Measurements from ENCODE around the gene SLC30A4. TPM values are rescaled to one million over a fixed set of nuclear protein-coding genes. Genes with fewer than 3 reads are reported as not detected.
"Not testable (repeated sequence)": the region's sequence is repeated elsewhere in the genome, so short reads cannot be mapped to it uniquely, and the experiment has no call there.

The SLC30A4 gene
- polyA plus RNA-seq, 2 donors: 2.9 to 3.0 TPM

DNA sequence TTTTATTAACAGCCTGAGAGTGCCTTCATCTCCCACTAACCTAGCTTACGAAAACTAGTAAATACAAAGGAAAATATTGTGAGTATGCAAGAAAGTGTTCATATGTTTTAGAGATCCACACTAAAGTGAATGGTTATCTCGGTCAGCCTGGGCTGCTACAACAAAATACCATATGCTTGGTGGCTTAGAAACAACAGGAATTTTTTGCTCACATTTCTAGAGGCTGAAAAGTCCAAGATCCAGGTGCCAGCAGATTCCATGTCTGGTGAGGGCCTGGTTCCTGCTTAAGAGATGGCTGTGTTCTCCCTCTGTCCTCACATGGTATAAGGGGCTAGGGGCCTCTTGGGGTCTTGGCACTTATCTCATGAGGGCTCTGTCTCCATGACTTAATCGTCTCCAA lies 20.5 kb upstream of the SLC30A4 start:
- H3K36me3 ChIP-seq (ENCODE audit: control insufficient read depth in 2 of 2, insufficient read depth in 2 of 2, low read length in 1 of 2): no peaks in the 10 kb centered on the region
- no peaks in the 10 kb centered on the region for H3K4me1 ChIP-seq (ENCODE audit: control insufficient read depth in 2 of 2, insufficient read depth in 2 of 2, low read length in 1 of 2)
- no peak overlapping the region for H3K27ac ChIP-seq (ENCODE audit: low read depth in 2 of 2, low read length in 1 of 2)
- no peak overlapping the region for H3K4me3 ChIP-seq (ENCODE audit: low read depth in 1 of 2, low read length in 2 of 2)
- no peaks in the 10 kb centered on the region for H3K9me3 ChIP-seq (ENCODE audit: control insufficient read depth in 2 of 2, insufficient read depth in 1 of 2, low read depth in 1 of 2, low read length in 1 of 2)
- WGBS, 2 donors: 88 to 89% methylated on average over 3 of the region's 3 CpGs
- no peaks in the 10 kb centered on the region for H3K27me3 ChIP-seq (ENCODE audit: control insufficient read depth in 1 of 2, insufficient read depth in 2 of 2, low read length in 2 of 2)

DNA sequence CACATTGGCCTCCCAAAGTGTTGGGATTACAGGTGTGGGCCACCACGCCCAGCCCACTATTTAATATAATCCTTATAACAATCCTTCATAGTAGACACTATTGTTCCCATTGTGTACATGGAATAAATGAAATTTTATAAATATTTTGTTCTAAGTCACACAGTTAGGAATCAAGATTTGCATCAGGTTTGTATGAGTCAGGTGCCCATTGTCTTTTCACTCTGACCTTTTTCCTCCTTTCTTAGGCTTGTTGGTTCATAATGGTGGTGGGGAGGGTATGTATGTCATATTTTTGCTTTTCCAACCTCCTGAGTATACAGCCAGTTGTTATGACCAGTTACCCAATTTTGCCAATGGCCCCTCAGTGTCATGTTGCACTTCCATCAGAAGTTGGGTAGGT lies 18.0 kb upstream of the SLC30A4 start:
- no peak overlapping the region for H3K27ac ChIP-seq (ENCODE audit: low read depth in 2 of 2, low read length in 1 of 2)
- no peaks in the 10 kb centered on the region for H3K4me1 ChIP-seq (ENCODE audit: control insufficient read depth in 2 of 2, insufficient read depth in 2 of 2, low read length in 1 of 2)
- no peaks in the 10 kb centered on the region for H3K36me3 ChIP-seq (ENCODE audit: control insufficient read depth in 2 of 2, insufficient read depth in 2 of 2, low read length in 1 of 2)
- WGBS, 2 donors: 81 to 86% methylated on average over 1 of the region's 1 CpG
- no peak overlapping the region for H3K4me3 ChIP-seq (ENCODE audit: low read depth in 1 of 2, low read length in 2 of 2)
- H3K27me3 ChIP-seq (ENCODE audit: control insufficient read depth in 1 of 2, insufficient read depth in 2 of 2, low read length in 2 of 2): no peaks in the 10 kb centered on the region
- no peaks in the 10 kb centered on the region for H3K9me3 ChIP-seq (ENCODE audit: control insufficient read depth in 2 of 2, insufficient read depth in 1 of 2, low read depth in 1 of 2, low read length in 1 of 2)

DNA sequence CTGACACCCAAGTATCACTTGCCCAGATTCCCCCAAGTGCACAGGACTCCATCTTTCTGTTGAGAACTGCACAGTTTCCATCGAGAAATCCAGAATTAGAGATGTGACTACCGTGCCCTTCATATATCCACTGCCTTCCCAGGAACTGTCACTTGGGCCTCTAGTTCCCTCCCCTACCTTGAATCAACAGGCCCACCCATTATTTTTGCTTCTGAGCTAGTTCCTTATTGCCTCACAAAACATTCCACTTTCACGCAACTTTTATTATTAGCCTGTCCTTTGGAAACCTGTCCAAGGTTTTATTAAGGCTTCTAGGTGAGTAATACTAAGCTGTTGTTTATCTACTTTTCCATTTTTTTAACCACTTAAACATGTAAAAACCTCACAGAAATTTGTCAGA lies 17.1 kb upstream of the SLC30A4 start:
- Histone ChIP-seq H3K4me1 (ENCODE audit: control insufficient read depth in 2 of 2, insufficient read depth in 2 of 2, low read length in 1 of 2) (no peaks in the 10 kb centered on the region), H3K9me3 (ENCODE audit: control insufficient read depth in 2 of 2, insufficient read depth in 1 of 2, low read depth in 1 of 2, low read length in 1 of 2) (no peaks in the 10 kb centered on the region), H3K36me3 (ENCODE audit: control insufficient read depth in 2 of 2, insufficient read depth in 2 of 2, low read length in 1 of 2) (no peaks in the 10 kb centered on the region), H3K4me3 (ENCODE audit: low read depth in 1 of 2, low read length in 2 of 2) (no peak overlapping the region), H3K27ac (ENCODE audit: low read depth in 2 of 2, low read length in 1 of 2) (no peak overlapping the region), H3K27me3 (ENCODE audit: control insufficient read depth in 1 of 2, insufficient read depth in 2 of 2, low read length in 2 of 2) (no peaks in the 10 kb centered on the region)
- WGBS, 2 donors: 75 to 83% methylated on average over 3 of the region's 3 CpGs

DNA sequence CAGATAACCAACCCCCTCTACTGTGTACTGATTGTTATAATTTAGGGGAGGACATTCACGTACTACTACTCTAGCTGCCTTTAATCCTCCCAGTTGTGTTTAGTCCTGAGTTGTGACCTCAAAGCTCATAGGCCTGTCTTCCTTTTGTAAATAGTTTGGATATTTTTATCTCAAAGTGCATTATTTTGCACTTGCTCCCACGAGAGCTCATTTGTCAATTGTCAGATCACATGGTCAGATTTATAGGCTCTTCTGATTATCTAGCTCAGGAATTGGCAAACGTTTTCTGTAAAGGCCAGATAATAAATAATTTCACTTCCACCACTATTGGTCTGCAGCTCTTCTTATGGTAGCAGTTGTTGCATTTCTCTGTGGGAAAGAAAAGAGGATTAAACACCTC lies 14.4 kb upstream of the SLC30A4 start:
- Histone ChIP-seq H3K4me1 (ENCODE audit: control insufficient read depth in 2 of 2, insufficient read depth in 2 of 2, low read length in 1 of 2) (no peaks in the 10 kb centered on the region), H3K9me3 (ENCODE audit: control insufficient read depth in 2 of 2, insufficient read depth in 1 of 2, low read depth in 1 of 2, low read length in 1 of 2) (no peaks in the 10 kb centered on the region), H3K27me3 (ENCODE audit: control insufficient read depth in 1 of 2, insufficient read depth in 2 of 2, low read length in 2 of 2) (no peaks in the 10 kb centered on the region), H3K27ac (ENCODE audit: low read depth in 2 of 2, low read length in 1 of 2) (no peak overlapping the region), H3K36me3 (ENCODE audit: control insufficient read depth in 2 of 2, insufficient read depth in 2 of 2, low read length in 1 of 2) (no peaks in the 10 kb centered on the region), H3K4me3 (ENCODE audit: low read depth in 1 of 2, low read length in 2 of 2) (no peak overlapping the region)
- 43% methylated on average over 3 of the region's 3 CpGs for WGBS, 2 donors

DNA sequence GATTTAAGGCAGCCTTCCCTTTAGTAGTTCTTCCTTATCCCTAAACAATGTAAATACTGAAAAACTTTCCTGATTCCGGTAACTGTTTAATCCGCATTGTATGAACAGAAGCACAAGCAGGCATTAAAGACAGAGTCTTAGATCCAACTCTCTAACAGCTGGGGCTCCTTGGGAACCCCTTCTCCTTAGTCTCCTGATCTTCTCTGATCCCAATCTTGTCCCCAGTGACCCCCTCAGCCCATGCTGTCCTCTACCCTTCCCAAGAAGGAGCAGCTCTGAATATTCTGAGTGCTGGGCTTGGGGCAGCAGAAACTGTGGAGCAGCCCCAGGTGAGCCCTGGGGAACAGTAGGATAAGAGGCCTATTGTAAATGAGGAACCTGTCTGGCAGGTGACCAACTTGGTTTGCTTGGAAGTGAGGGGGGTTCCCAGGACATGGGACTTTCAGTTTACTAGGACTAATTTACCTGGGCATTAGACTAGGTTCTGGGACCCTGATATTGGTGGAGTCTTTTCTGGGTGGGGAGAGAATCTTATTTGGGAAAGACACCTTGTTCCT lies 13.0 kb upstream of the SLC30A4 start:
- H3K9me3 ChIP-seq (ENCODE audit: control insufficient read depth in 2 of 2, insufficient read depth in 1 of 2, low read depth in 1 of 2, low read length in 1 of 2): no peaks in the 10 kb centered on the region
- H3K36me3 ChIP-seq (ENCODE audit: control insufficient read depth in 2 of 2, insufficient read depth in 2 of 2, low read length in 1 of 2): no peaks in the 10 kb centered on the region
- H3K27ac ChIP-seq (ENCODE audit: low read depth in 2 of 2, low read length in 1 of 2): no peak overlapping the region
- H3K4me3 ChIP-seq (ENCODE audit: low read depth in 1 of 2, low read length in 2 of 2): no peak overlapping the region
- H3K4me1 ChIP-seq (ENCODE audit: control insufficient read depth in 2 of 2, insufficient read depth in 2 of 2, low read length in 1 of 2): no peaks in the 10 kb centered on the region
- no peaks in the 10 kb centered on the region for H3K27me3 ChIP-seq (ENCODE audit: control insufficient read depth in 1 of 2, insufficient read depth in 2 of 2, low read length in 2 of 2)
- WGBS, 2 donors: 83 to 90% methylated on average over 2 of the region's 2 CpGs

DNA sequence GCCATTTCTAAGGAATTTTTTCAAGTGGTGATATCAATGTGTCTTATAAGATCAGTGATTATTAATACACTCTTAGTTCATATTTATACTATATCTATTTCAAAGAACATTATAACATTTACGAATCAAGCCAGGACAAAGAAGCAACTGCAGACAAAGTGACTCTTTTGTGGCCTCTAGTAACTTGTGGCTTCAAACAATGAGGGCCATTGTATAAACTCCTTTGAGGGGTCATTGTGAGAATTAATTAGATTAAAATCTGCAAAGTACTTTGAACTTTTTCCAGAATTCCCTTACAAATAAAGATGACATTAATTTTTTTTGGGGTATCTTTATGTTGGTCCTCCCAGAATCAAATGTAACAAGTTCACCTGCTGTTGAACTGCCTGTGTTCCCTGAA lies 12.3 kb upstream of the SLC30A4 start:
- Histone ChIP-seq H3K27ac (ENCODE audit: low read depth in 2 of 2, low read length in 1 of 2) (no peak overlapping the region), H3K4me1 (ENCODE audit: control insufficient read depth in 2 of 2, insufficient read depth in 2 of 2, low read length in 1 of 2) (no peaks in the 10 kb centered on the region), H3K9me3 (ENCODE audit: control insufficient read depth in 2 of 2, insufficient read depth in 1 of 2, low read depth in 1 of 2, low read length in 1 of 2) (no peaks in the 10 kb centered on the region), H3K27me3 (ENCODE audit: control insufficient read depth in 1 of 2, insufficient read depth in 2 of 2, low read length in 2 of 2) (no peaks in the 10 kb centered on the region), H3K4me3 (ENCODE audit: low read depth in 1 of 2, low read length in 2 of 2) (no peak overlapping the region), H3K36me3 (ENCODE audit: control insufficient read depth in 2 of 2, insufficient read depth in 2 of 2, low read length in 1 of 2) (no peaks in the 10 kb centered on the region)
- 69 to 73% methylated on average over 1 of the region's 1 CpG for WGBS, 2 donors

DNA sequence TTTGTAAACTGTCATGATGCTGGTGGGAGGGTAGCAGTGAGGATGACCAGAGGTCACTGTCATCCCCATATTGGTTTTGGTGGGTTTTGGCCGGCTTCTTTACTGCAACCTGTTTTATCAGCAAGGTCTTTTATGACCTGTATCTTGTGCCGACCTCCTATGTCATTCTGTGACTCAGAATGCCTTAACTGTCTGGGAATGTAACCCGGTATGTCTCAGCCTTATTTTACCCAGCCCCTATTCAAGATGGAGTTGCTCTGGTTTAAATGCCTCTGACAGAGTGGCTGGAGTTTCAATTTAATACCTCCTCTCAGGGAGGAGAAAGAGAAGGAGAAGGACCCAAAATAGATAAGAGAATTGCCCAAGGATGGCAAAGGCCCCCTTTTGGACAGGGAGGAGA lies 10.3 kb upstream of the SLC30A4 start:
- H3K4me3 ChIP-seq (ENCODE audit: low read depth in 1 of 2, low read length in 2 of 2); H3K27me3 ChIP-seq (ENCODE audit: control insufficient read depth in 1 of 2, insufficient read depth in 2 of 2, low read length in 2 of 2); H3K27ac ChIP-seq (ENCODE audit: low read depth in 2 of 2, low read length in 1 of 2); H3K36me3 ChIP-seq (ENCODE audit: control insufficient read depth in 2 of 2, insufficient read depth in 2 of 2, low read length in 1 of 2); H3K4me1 ChIP-seq (ENCODE audit: control insufficient read depth in 2 of 2, insufficient read depth in 2 of 2, low read length in 1 of 2); H3K9me3 ChIP-seq (ENCODE audit: control insufficient read depth in 2 of 2, insufficient read depth in 1 of 2, low read depth in 1 of 2, low read length in 1 of 2): not testable (repeated sequence)
- WGBS, 2 donors: 76% methylated on average over 3 of the region's 3 CpGs

DNA sequence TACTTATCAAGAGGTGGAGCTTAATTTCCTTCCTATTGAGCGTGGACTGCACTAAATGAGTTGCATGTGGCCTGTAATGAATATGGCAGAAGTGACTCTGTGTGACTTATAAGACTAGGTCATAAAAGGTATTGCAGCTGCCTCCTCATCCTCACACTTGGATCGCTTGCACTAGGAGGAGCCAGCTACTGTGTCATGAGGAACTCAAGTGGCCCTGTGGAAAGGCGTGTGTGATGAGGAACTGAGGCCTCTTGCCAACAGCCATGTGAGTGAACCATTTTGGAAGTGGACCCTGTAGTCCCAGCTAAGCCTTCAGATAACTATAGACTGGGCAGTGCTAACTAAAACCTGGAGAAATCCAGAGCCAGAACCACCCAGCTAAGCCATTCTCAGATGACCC lies 7.1 kb upstream of the SLC30A4 start:
- WGBS, 2 donors: 80 to 81% methylated on average over 3 of the region's 3 CpGs
- H3K27me3 ChIP-seq (ENCODE audit: control insufficient read depth in 1 of 2, insufficient read depth in 2 of 2, low read length in 2 of 2): no peaks in the 10 kb centered on the region
- H3K9me3 ChIP-seq (ENCODE audit: control insufficient read depth in 2 of 2, insufficient read depth in 1 of 2, low read depth in 1 of 2, low read length in 1 of 2): no peaks in the 10 kb centered on the region
- no peak overlapping the region for H3K27ac ChIP-seq (ENCODE audit: low read depth in 2 of 2, low read length in 1 of 2)
- no peaks in the 10 kb centered on the region for H3K36me3 ChIP-seq (ENCODE audit: control insufficient read depth in 2 of 2, insufficient read depth in 2 of 2, low read length in 1 of 2)
- H3K4me3 ChIP-seq (ENCODE audit: low read depth in 1 of 2, low read length in 2 of 2): no peak overlapping the region
- no peaks in the 10 kb centered on the region for H3K4me1 ChIP-seq (ENCODE audit: control insufficient read depth in 2 of 2, insufficient read depth in 2 of 2, low read length in 1 of 2)

DNA sequence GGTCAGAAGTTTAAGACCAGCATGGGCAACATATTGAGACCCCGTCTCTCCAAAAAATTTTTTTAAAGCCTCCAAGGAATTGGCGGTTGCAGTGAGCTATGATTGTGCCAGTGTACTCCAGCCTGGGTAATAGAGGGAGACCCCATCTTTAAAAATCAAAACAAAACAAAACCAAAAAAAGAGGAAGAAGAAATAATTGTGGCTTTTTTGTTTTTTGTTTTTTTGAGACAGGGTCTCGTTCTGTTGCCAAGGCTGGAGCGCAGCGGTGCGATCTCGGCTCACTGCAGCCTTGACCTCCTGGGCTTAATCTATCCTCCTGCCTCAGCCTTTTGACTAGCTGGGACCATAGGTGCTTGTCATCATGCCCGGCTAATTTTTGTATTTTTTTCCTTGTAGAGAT lies 4.5 kb upstream of the SLC30A4 start:
- Histone ChIP-seq H3K4me1 (ENCODE audit: control insufficient read depth in 2 of 2, insufficient read depth in 2 of 2, low read length in 1 of 2) (no peaks in the 10 kb centered on the region), H3K36me3 (ENCODE audit: control insufficient read depth in 2 of 2, insufficient read depth in 2 of 2, low read length in 1 of 2) (no peaks in the 10 kb centered on the region), H3K9me3 (ENCODE audit: control insufficient read depth in 2 of 2, insufficient read depth in 1 of 2, low read depth in 1 of 2, low read length in 1 of 2) (no peaks in the 10 kb centered on the region), H3K27ac (ENCODE audit: low read depth in 2 of 2, low read length in 1 of 2) (no peak overlapping the region), H3K4me3 (ENCODE audit: low read depth in 1 of 2, low read length in 2 of 2) (no peak overlapping the region), H3K27me3 (ENCODE audit: control insufficient read depth in 1 of 2, insufficient read depth in 2 of 2, low read length in 2 of 2) (no peaks in the 10 kb centered on the region)
- 86 to 90% methylated on average over 8 of the region's 8 CpGs for WGBS, 2 donors

DNA sequence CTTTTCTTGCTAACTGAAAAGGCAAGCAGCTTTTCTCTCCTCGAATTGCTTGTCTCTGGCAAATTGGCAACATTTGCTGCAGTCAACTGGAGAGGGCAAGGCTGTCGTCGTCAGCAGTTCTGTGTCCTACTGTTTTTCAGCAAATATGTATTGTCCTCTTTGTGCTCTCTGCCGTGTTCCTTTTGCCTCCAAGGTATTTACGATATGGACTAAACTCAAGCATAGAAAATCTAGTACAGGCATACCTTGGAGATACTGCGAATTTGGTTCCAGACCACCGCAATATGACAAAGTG lies 558 bp upstream of the SLC30A4 start:
- WGBS, 2 donors: 19 to 22% methylated on average over 7 of the region's 7 CpGs
- Histone ChIP-seq H3K27ac (ENCODE audit: low read depth in 2 of 2, low read length in 1 of 2) (peak overlapping the region; percentile 83 to 88), H3K9me3 (ENCODE audit: control insufficient read depth in 2 of 2, insufficient read depth in 1 of 2, low read depth in 1 of 2, low read length in 1 of 2) (no peaks in the 10 kb centered on the region), H3K4me3 (ENCODE audit: low read depth in 1 of 2, low read length in 2 of 2) (peak overlapping the region; percentile 59 to 68), H3K4me1 (ENCODE audit: control insufficient read depth in 2 of 2, insufficient read depth in 2 of 2, low read length in 1 of 2) (no peaks in the 10 kb centered on the region), H3K36me3 (ENCODE audit: control insufficient read depth in 2 of 2, insufficient read depth in 2 of 2, low read length in 1 of 2) (no peaks in the 10 kb centered on the region), H3K27me3 (ENCODE audit: control insufficient read depth in 1 of 2, insufficient read depth in 2 of 2, low read length in 2 of 2) (no peaks in the 10 kb centered on the region)

All from esophagus (tissue), 2 donors.